NCI-H1436 (cell line): Measurements from ENCODE around the gene OR13C4.
"Not testable (repeated sequence)": the region's sequence is repeated elsewhere in the genome, so short reads cannot be mapped to it uniquely, and the experiment has no call there.

ENCODE experiments used
- DNase-seq: peaks from one replicate; lab custom pipeline; 2025; lab: John Stamatoyannopoulos, UW

The OR13C4 gene

DNA sequence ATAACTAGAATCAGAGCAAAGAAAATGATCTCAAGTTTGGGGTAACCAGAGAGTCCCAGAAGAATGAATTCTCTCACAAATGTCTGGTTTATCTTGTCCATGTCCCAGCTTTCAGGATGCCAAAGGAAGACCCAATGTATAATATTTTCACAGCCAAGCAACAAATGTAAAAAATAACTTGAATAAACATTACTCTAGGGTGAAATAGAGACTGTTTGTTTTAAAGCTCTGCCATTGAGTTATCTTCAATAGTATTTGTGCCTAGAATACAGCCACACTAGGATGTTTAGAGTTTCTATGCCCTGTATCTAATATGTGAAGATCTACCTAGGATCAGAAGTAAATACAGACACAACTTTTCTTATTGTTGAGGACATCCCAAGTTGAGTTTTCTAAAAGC is at the start of gene OR13C4:
Gene OR13C4, minus strand, starts transcription at position 101 of the 400 bp plus-strand sequence. Its CDS starts 0 bp downstream, at position 101.
- DNase-seq: no peak

DNA sequence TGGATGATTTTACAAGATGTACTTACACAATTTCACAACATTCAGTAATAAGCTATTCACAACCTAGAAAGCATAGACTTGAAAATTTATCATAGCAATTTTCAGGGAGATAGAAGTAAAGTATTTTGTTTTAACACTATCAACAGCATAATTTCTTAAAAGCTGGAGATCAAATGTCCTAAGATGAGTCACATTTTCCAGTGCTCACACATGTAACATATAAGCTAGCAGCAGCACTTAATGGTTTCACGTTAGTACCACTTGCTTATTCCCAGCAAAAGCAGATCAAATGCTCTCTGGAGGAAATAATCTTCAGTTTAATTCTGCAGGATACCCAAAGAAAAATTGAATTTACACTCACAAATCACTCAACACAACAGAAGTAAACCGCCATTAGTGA is 48.4 kb upstream of the OR13C4 start:
- DNase-seq: no peak

GRCh38 chr9:104572612-104573011 is 45.6 kb upstream of the OR13C4 start:
- DNase-seq: no peak

- DNase-seq: no peak
Measured at GRCh38 chr9:104568868-104569267, 41.9 kb upstream of the OR13C4 start, which contains the start of gene OR13C8. OR13C8 (plus strand) TSS chr9:104569168; CDS start chr9:104569168, 0 bp downstream.

- DNase-seq: no peak
Measured at GRCh38 chr9:104564358-104564757, 37.3 kb upstream of the OR13C4 start.

DNA sequence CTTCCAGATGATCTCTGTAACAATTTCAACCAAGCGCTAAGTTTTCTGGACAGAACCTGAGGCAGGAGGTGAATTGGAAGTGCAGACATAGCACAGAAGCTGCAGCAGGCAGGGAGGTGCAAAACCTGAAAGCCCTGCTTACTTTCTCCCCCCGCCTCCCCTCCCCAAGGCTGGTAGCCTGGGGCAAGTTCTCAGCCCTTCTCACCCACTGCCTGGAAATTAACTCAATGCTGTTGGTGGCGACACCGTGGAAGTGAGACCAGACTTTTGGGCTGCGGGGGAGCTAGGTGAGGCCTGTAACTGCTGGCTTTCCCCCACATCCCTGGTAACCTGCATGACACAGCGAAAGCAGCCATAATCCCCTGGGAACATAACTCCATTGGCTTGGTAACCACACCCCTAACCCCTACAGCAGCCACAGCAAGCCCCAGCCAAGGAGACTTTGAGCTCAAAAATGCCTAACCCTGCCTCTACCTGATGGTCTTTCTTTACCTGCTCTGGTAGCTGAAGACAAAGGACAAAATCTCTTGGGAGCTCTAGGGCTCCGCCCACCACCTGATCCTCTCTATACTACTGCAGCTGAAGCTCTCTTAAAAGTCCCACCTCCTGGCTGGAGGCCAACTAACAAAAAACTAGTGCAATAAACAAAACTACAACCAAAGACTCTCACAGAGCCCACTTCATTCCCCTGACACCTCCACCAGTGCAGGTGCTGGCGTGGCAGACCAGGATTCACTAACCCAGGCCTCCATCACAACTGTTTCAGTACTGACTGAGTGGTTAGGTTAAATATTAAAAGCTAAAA is 30.0 kb upstream of the OR13C4 start:
- DNase-seq: peak; percentile 41

DNA sequence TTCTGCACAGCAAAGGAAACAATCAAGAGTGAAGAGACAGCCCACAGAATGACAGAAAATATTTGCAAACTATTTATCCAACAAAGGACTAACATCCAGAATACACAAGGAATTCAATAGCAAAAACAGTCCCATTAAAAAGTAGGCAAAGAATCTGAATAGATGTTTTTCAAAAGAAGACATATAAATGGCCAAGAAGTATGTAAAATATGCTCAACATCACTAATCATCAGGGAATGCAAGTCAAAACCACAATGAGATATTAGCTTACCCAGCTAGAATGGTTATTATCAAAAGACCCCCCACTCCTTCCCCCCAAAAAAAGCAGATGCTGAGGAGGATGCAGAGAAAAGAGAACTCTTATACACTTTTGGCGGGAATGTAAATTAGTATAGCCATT is 28.5 kb upstream of the OR13C4 start:
- DNase-seq: no peak

DNA sequence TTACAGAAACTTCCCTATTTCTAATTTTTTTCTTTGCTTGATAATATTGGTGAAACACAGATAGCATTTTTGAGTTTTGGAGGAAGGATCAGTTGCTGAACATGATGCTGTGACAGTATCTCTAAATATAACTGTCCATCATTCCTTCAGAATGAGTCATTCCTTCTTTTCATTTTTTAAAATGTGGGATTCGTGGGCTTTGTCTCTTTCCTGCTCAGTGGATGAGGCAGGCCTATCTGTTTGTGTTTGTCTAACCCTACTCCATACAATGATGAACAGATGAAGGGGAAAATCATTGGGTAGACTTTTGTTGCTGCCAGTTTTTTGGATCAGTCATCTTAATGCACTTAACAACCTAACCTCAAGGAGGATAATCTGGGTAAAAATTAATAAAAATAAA is 26.3 kb upstream of the OR13C4 start:
- no peak for DNase-seq

GRCh38 chr9:104544644-104545043 is 17.6 kb upstream of the OR13C4 start:
- DNase-seq: no peak

- DNase-seq: no peak
Measured at GRCh38 chr9:104539275-104539674, 12.3 kb upstream of the OR13C4 start.

GRCh38 chr9:104536756-104537155 is 9.7 kb upstream of the OR13C4 start, which contains the start of gene OR13C3:
OR13C3 (minus strand) TSS chr9:104536856; CDS start chr9:104536723, 133 bp downstream.
- no peak for DNase-seq

DNA sequence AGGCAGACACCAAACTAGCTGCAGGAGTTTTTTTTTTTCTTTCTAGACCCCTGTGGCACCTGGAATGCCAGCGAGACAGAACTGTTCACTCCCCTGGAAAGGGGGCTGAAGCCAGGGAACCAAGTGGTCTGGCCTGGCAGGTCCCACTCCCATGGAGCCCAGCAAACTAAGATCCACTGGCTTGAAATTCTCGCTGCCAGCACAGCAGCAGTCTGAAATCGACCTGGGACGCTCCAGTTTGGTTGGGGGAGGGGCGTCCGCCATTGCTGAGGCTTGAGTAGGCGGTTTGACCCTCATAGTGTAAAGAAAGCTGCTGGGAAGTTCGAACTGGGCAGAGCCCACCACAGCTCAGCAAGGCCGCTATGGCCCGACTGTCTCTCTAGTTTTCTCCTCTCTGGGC is 6.8 kb downstream of the OR13C4 start:
- DNase-seq: not testable (repeated sequence)

DNA sequence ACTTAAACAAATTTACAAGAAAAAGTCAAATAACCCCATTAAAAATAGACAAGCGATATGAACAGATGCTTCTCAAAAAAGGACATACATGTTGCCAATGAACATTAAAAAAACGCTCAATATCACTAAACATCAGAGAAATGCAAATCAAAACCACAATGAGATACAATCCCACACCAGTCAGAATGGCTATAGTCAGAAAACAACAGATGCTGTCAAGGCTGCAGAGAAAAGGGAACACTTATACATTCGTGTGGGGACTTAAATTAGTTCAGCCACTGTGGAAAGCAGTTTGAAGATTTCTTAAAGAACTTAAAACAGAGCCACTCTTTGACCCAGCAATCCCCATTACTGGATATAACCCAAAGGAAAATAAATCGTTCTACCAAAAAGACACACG is 12.1 kb downstream of the OR13C4 start:
- DNase-seq: no peak

DNA sequence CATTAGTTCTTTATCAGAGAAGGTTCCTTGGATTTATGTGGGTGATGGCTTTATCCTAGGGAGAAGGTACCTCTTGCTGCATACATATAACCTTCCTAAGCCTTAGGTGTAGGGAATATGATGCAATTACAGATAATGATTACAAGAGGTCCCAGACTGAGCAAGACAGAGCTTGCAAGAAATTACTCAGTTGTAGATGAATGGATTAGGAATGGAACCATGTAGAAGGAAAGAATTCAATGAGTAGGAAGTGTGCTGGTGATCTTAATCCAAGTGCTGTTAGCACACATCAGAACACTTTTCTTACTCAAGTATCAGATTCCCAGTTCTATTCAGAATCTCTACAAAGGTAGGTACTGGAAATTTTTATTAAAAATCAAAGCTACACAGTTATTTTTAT is 20.4 kb downstream of the OR13C4 start:
- no peak for DNase-seq

- no peak for DNase-seq
Measured at GRCh38 chr9:104503963-104504362, 23.0 kb downstream of the OR13C4 start, which contains the start of gene OR13F1. OR13F1 (plus strand) TSS chr9:104504263; CDS start chr9:104504263, 0 bp downstream.

- no peak for DNase-seq
Measured at GRCh38 chr9:104503440-104503839, 23.6 kb downstream of the OR13C4 start.

DNA sequence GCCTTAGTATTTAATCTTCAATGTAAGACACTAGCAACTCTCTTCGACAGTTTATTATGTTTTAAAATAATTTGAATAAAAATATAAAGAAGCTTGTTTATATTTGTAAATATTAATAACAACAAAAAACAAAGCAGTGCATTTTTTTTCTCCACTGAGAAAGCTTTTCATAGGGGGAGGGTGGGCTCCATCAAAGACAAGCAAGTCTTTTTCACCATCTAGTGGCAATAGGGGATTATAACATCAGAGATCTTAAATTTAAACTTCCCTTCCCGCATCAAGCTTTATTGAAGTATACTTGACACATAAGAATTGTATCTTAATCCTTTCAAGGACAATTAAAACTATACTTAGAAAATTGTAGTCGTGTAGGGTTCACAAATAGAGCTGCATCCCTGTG is 32.2 kb downstream of the OR13C4 start:
- DNase-seq: peak; percentile 7

- no peak for DNase-seq
Measured at GRCh38 chr9:104485014-104485413, 42.0 kb downstream of the OR13C4 start.

DNA sequence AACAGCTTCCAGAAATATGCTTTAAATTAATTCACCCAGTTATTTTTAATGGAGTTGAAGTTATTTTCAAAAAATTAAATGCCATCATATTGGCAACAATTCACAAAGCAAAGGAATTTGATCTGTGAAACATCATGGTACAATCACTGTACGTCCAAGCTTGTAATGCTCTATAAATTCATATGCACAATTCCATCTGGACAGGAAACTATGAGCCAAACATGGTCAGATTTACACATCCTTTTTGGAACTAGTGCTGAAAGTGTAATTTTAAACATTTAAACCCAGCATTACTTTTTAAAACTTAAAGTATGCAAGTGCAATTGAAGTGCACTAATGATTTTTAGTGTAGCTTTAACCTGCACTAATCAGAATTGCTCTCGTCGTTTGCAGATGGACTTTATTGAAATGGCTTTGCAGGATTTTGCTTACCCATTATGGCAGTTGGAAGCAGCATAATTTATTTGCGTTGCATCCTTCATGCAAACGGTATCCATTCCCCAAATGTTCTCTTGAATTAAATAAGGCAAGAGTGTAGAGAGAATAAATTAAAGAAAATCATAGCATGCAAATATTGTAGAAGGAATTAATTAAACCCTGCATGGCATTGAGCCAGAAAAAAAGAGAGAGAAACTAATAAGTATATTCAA is 44.0 kb downstream of the OR13C4 start:
- DNase-seq: no peak
